ENCODE measurements around the gene KCNH1. TPM values are rescaled to one million over a fixed set of nuclear protein-coding genes. Genes with fewer than 3 reads are reported as not detected.

The KCNH1 gene
- total and polyA plus RNA-seq, 9 of the 15 experiments (the other 6 are each of a cell fraction or from before 2014, with no cell fraction given) = not detected

DNA sequence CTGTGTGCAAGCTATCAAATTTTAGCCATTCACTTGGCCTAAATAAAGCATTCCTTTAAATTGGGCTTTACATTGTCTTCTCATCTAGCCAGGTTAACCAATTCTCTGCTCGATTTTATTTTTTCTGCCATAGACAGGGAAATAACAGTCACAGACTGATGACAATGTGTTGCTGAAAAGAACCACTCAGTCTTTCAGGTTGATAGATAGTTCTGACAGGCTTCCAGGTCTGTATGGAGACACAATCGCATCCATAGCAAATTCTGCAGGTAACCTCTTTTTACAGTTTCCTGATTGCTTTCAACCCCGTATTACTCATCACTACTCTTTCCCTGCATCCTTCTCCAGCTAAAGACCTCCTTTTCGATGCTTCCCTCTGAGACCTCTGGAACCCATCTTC, 198.0 kb downstream of the KCNH1 start:
- in situ Hi-C loops (cut with MboI) (no loop called here), intact Hi-C loops (cut with micrococcal nuclease) (no loop called here)
- Histone ChIP-seq H3K36me3 (ENCODE audit: control insufficient read depth, insufficient read depth, low read length) (no peaks in the 10 kb centered on the region), H3K4me3 (no peak overlapping the region), H3K79me2 (ENCODE audit: control insufficient read depth, insufficient read depth, low read length) (no peaks in the 10 kb centered on the region), H3K27me3 (ENCODE audit: control insufficient read depth in 2 of 2, insufficient read depth in 2 of 2, low read length in 2 of 2) (no peaks in the 10 kb centered on the region), H3K27ac (ENCODE audit: extremely low read depth, low read depth, low read length) (no peak overlapping the region), H4K20me1 (replicated peaks; ENCODE audit: control insufficient read depth, insufficient read depth, low read length) (no peaks in the 10 kb centered on the region), H3K4me1 (replicated peaks in 1 of 2; ENCODE audit: control insufficient read depth in 2 of 2, insufficient read depth in 2 of 2, low read length in 2 of 2) (no peaks in the 10 kb centered on the region), H3K4me2 (ENCODE audit: insufficient read depth, low read length) (no peak overlapping the region), H3K9ac (ENCODE audit: insufficient read depth in 1 of 2, low read depth in 2 of 2, low read length in 2 of 2) (no peak overlapping the region), H3K9me3 (replicated peaks; ENCODE audit: control insufficient read depth, insufficient read depth, low read depth, low read length) (no peaks in the 10 kb centered on the region), H3K9me1 (ENCODE audit: control insufficient read depth, insufficient read depth, low read length) (no peaks in the 10 kb centered on the region), H2AFZ (ENCODE audit: low read depth, low read length) (no peak overlapping the region)
- DNase-seq (ENCODE audit: extremely low read depth in 1 of 4, low spot score in 3 of 4) = no peak
- POLR2A ChIA-PET = no interaction called here
- BruUV-seq (replicated peaks) = no TSS peak
- 0% methylated on average over 4 of the region's 4 CpGs for WGBS (ENCODE audit: insufficient coverage, low coverage, missing lambda C conversion rate)
- CTCF ChIA-PET (ENCODE audit: low intra/inter-chr PET ratio) = no interaction called here
- no peak for FAIRE-seq
- ATAC-seq = no peak
- TF ChIP-seq ZNF239 (CRISPR knock-in tag; IDR thresholded peaks at IDR 0.05) (no peak), ZNF347 (CRISPR knock-in tag; IDR thresholded peaks at IDR 0.05; ENCODE audit: low read depth) (no peak), KDM2B (CRISPR knock-in tag; IDR thresholded peaks at IDR 0.05) (no peak), ZNF12 (CRISPR knock-in tag; IDR thresholded peaks at IDR 0.05) (no peak), CHCHD3 (CRISPR knock-in tag; IDR thresholded peaks at IDR 0.05) (no peak), ZNF408 (CRISPR knock-in tag; IDR thresholded peaks at IDR 0.05; ENCODE audit: low read depth) (no peak)
- TF ChIP-seq, protein P1, sequence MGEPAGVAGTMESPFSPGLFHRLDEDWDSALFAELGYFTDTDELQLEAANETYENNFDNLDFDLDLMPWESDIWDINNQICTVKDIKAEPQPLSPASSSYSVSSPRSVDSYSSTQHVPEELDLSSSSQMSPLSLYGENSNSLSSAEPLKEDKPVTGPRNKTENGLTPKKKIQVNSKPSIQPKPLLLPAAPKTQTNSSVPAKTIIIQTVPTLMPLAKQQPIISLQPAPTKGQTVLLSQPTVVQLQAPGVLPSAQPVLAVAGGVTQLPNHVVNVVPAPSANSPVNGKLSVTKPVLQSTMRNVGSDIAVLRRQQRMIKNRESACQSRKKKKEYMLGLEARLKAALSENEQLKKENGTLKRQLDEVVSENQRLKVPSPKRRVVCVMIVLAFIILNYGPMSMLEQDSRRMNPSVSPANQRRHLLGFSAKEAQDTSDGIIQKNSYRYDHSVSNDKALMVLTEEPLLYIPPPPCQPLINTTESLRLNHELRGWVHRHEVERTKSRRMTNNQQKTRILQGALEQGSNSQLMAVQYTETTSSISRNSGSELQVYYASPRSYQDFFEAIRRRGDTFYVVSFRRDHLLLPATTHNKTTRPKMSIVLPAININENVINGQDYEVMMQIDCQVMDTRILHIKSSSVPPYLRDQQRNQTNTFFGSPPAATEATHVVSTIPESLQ (CRISPR knock-in tag; IDR thresholded peaks at IDR 0.05) = no peak
- TF ChIP-seq, protein P2, sequence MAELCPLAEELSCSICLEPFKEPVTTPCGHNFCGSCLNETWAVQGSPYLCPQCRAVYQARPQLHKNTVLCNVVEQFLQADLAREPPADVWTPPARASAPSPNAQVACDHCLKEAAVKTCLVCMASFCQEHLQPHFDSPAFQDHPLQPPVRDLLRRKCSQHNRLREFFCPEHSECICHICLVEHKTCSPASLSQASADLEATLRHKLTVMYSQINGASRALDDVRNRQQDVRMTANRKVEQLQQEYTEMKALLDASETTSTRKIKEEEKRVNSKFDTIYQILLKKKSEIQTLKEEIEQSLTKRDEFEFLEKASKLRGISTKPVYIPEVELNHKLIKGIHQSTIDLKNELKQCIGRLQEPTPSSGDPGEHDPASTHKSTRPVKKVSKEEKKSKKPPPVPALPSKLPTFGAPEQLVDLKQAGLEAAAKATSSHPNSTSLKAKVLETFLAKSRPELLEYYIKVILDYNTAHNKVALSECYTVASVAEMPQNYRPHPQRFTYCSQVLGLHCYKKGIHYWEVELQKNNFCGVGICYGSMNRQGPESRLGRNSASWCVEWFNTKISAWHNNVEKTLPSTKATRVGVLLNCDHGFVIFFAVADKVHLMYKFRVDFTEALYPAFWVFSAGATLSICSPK (IDR thresholded peaks at IDR 0.05; ENCODE audit: borderline replicate concordance) = no peak
- TF ChIP-seq, protein P3, sequence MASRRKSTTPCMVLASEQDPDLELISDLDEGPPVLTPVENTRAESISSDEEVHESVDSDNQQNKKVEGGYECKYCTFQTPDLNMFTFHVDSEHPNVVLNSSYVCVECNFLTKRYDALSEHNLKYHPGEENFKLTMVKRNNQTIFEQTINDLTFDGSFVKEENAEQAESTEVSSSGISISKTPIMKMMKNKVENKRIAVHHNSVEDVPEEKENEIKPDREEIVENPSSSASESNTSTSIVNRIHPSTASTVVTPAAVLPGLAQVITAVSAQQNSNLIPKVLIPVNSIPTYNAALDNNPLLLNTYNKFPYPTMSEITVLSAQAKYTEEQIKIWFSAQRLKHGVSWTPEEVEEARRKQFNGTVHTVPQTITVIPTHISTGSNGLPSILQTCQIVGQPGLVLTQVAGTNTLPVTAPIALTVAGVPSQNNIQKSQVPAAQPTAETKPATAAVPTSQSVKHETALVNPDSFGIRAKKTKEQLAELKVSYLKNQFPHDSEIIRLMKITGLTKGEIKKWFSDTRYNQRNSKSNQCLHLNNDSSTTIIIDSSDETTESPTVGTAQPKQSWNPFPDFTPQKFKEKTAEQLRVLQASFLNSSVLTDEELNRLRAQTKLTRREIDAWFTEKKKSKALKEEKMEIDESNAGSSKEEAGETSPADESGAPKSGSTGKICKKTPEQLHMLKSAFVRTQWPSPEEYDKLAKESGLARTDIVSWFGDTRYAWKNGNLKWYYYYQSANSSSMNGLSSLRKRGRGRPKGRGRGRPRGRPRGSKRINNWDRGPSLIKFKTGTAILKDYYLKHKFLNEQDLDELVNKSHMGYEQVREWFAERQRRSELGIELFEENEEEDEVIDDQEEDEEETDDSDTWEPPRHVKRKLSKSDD (conservative IDR thresholded peaks at IDR 0.05; ENCODE audit: low read length) = no peak
- TF ChIP-seq, protein P4, sequence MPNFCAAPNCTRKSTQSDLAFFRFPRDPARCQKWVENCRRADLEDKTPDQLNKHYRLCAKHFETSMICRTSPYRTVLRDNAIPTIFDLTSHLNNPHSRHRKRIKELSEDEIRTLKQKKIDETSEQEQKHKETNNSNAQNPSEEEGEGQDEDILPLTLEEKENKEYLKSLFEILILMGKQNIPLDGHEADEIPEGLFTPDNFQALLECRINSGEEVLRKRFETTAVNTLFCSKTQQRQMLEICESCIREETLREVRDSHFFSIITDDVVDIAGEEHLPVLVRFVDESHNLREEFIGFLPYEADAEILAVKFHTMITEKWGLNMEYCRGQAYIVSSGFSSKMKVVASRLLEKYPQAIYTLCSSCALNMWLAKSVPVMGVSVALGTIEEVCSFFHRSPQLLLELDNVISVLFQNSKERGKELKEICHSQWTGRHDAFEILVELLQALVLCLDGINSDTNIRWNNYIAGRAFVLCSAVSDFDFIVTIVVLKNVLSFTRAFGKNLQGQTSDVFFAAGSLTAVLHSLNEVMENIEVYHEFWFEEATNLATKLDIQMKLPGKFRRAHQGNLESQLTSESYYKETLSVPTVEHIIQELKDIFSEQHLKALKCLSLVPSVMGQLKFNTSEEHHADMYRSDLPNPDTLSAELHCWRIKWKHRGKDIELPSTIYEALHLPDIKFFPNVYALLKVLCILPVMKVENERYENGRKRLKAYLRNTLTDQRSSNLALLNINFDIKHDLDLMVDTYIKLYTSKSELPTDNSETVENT (CRISPR knock-in tag; IDR thresholded peaks at IDR 0.05) = no peak
